ELR (cell line): ENCODE results near the gene TCN1.
"Not testable (repeated sequence)": the region's sequence is repeated elsewhere in the genome, so short reads cannot be mapped to it uniquely, and the experiment has no call there.

ENCODE experiments used
- DNase-seq: peaks from one replicate; pipeline ENCODE4 v3.0.0-alpha.2; 2015; ENCODE audit warnings: low read depth

Gene TCN1

DNA sequence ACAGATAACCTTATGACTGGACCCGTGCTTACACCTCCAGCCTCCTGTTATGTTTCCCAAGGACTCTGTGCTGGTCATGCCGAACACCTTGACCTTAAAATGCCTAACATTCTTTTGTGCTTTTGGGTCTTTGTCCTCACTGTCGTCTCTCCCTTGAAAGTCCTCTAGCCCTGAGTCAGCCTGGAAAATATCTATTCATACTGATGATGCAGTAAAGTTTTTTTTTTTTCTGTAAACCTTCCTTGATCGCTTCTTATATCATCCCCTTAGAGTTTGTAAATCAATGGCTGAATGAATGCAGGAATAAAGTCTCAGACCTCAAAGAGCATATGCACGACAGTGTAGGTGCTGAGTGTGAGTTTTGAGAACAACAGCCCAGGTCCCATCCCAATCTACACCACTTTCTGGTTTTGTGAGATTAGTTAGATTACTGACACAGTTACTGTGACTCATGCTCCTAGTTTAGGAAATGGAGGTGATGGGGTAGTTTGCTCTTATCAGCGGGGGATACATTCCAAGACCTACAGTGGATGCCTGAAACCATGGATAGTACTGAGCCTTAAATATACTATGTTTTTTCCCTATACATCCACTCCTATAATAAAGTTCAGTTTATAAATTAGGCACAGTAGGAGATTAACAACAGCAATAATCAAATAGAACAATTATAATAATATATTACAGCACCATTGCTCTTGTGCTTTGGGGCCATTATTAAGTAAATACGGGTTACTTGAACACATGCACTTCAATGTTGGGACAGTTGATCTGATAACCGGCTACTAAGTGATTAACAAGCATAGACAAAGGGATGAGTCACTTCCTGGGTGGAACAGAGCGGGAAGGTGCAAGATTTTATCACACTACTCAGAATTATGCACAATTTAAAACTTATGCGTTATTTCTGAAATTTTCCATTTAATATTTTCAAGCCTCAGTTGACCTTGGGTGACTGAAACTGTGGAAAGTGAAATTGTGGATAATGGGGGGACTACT lies 8.6 kb downstream of the TCN1 start:
- peak; percentile 73 for DNase-seq

DNA sequence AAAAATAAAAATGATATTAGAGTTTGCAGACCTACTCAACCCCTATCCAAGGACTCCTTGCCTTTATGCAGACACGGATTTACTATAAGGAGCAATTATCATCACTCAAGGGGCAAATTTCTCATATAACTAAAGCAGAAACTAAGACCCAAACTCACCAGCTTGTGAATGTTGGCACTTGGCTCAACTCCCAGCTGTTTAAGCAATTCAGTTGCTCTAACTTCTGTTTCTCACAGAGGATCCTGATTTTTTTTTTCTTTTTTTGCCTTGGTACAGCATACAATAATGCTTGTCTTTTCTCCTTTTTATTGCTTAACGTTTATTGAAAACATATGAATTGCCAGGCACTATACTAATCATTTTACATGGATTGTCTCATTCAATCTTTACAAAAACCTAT lies 11.4 kb downstream of the TCN1 start:
- DNase-seq, result no peak

- not testable (repeated sequence) for DNase-seq
Measured at GRCh38 chr11:59851416-59851815, 14.9 kb downstream of the TCN1 start.

GRCh38 chr11:59849551-59849950 lies 16.7 kb downstream of the TCN1 start:
- DNase-seq, result not testable (repeated sequence)

GRCh38 chr11:59849129-59849528 lies 17.2 kb downstream of the TCN1 start:
- no peak for DNase-seq

DNA sequence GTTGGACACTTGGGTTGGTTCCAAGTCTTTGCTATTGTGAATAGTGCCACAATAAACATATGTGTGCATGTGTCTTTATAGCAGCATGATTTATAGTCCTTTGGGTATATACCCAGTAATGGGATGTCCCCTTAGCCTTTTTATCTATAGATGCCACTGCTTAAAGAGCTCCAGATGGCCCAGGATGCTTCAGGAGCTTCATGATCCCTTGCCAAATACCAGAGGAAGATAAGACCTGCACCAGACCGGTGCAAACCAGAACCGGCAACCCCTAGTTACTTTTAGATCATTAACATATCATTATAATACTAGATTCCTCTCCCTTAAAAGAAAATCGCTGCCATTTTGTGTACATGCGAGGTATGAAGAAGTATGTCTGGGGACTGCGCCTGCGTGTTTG lies 17.8 kb downstream of the TCN1 start:
- DNase-seq, result not testable (repeated sequence)

DNA sequence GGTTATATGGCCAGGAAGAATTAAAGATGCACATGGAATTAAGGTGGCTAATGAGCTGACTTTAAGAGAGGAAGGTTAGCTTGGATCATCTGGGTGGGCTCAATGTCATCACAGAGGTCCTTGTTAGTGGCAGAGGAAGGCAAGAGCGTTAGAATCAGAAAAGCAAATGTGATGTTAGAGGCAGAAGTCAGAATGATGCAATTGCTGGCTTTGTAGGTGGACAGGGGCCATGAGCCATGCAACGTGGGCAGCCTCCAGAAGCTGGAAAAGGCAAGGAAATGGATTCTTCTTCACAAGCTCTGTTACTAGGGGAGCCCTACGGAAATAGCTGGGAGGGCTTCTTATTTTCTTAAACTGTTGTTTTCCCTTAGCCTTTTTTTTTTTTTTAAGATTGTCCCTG lies 18.7 kb downstream of the TCN1 start:
- DNase-seq, result no peak

- no peak for DNase-seq
Measured at GRCh38 chr11:59846556-59846955, 19.7 kb downstream of the TCN1 start.

DNA sequence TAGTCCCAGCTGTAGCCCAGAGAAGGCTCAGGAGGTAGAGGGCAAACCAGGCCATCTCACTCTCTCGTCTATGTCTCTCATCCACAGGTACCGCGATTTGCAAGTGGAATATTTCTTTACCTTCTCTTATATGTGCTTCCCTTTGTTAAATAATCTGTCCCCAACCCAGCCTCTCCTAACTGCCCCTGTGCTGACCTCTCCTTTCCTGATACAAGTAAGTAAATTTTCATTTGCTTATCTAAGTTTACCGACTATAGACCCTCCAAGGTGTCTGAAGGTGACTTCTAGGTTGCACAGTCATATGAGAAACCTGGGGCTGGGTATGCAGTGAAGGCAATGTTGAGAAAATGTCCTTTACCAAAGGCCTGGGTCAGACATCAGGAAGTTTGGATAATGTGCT lies 20.9 kb downstream of the TCN1 start, which contains the start of gene CBLIF:
TSS of gene CBLIF (minus strand) at position 101 of the 400 bp plus-strand sequence. CDS start at position 55, 46 bp downstream.
- DNase-seq, result no peak

GRCh38 chr11:59842316-59842715 lies 24.0 kb downstream of the TCN1 start:
- DNase-seq, result no peak

DNA sequence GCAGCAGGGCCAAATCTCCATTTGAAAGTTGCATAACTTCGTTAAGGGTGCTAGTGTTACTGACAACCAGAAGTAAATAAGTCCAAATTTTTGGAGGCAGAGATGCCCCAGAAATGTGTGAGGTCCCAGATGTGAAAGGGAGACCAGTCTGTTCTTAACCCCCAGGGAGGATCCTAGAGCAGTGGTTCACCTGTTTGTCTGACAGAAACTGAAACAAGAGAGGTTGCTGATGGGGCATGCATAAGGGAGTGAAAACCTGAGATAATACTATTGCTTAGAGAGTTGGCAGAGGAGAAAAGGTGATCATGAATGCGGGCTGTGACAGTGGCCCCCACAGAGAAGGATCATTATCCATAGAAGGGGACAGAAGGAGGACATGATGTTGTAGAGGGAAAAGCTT lies 24.8 kb downstream of the TCN1 start:
- no peak for DNase-seq

- no peak for DNase-seq
Measured at GRCh38 chr11:59839615-59840014, 26.7 kb downstream of the TCN1 start.

GRCh38 chr11:59833602-59834001 lies 32.7 kb downstream of the TCN1 start:
- DNase-seq, result no peak

DNA sequence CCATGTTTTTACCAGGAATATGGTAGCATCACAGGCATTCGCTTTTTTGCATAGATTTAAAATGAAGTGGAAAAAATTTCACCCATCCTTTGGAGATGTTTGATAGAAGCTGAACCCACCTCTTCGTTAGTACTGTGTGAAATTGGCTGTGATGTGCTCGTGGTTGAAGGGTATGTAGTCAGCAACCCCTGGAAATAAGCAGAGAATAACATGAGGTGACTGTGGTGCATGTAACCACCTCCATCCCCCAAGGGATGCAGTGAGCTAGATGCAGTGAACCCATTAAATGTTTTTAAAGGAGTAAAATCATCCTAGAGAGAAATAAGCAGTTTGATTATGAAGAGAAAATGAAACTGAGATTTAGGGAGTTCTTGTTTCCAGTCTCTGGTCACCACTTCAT lies 36.9 kb downstream of the TCN1 start:
- no peak for DNase-seq

GRCh38 chr11:59822989-59823566 lies 43.2 kb downstream of the TCN1 start:
- peak; percentile 85 for DNase-seq

DNA sequence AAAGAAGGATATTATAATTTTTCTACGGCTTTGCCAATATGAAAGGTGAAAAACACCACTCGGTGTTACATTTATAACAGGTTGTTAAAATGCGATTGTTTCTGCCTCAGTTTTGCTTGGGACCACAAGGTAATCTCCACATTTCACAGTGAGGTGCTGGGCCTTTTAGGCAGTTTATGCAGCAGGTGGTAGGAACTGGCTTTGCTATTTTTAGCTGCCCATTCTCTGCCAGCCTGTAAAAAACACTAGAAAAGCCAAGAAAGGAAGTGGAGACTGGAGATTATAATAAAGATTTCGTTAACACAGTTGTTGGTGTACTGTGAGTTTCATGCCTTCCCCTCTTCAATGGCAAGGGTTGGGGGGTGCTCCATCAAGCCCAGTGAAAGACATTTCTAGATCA lies 47.7 kb downstream of the TCN1 start:
- DNase-seq, result no peak

DNA sequence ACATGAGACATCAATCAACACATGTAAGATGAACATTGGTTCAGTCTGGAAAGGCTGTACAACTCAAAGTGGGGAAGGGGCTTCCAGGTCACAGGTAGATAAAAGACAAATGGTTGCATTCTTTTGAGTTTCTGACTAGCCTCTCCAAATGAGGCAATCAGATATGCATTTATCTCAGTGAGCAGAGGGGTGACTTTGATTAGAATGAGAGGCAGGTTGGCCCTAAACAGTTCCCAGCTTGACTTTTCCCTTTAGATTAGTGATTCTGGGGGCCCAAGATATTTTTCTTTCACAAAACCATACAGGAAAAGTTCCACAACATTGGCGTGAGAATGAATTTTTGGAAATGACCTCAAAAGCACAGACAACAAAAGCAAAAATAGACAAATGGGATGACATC lies 49.9 kb downstream of the TCN1 start:
- DNase-seq, result not testable (repeated sequence)

GRCh38 chr11:59815754-59816153 lies 50.5 kb downstream of the TCN1 start:
- DNase-seq, result no peak

- DNase-seq, result peak; percentile 10
Measured at GRCh38 chr11:59814021-59814420, 52.3 kb downstream of the TCN1 start.

GRCh38 chr11:59813364-59813763 lies 52.9 kb downstream of the TCN1 start:
- DNase-seq, result no peak

DNA sequence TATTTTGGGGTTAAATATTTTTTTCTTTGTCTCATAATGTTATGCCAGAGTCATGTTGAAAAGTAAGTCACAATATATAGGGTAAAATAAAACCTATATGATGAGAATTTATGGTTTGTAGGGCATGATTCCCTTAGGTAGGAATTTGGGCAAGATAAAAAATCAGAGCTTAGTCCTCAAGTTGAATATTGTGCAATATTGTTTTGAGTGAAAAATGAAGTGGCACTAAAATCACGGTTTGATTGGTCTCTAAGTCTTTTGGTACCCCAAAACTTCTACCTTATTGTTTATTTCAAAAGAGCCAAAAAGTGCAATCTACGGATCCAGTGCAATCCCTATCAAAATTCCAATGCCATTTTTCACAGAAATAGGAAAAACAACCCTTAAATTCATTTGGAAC lies 54.1 kb downstream of the TCN1 start:
- DNase-seq, result no peak

DNA sequence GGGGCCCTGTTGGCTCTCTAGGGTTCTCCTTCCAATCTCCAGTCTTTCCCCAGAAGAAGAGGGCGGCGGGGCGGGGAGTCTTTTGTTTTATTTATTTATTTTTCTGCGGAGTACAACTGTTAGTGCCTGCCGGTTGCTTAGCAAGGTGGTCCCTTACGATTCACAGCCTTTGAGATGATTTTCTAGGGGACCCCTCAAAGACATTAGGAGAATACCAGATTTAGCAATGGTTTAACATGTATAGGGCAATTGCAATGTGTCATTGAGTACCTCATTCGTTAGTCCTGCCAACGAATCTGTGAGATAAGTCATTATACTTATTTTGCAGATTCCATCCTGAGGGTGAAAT lies 55.4 kb downstream of the TCN1 start:
- DNase-seq, result no peak

GRCh38 chr11:59810189-59810910 lies 55.9 kb downstream of the TCN1 start, which contains the start of gene MRPL16:
Gene MRPL16, minus strand, starts transcription at chr11:59810778. Its CDS starts 120 bp downstream, at chr11:59810658.
- DNase-seq, result peak; percentile 93
